UCSD-AML1 (cell line): Measurements from ENCODE around the gene ARGFX.
"Not testable (repeated sequence)": the region's sequence is repeated elsewhere in the genome, so short reads cannot be mapped to it uniquely, and the experiment has no call there.

Experiments used
- DNase-seq: peaks from one replicate; lab custom pipeline; 2025; ENCODE audit not compliant: unreplicated experiment; lab: John Stamatoyannopoulos, UW

Gene ARGFX

DNA sequence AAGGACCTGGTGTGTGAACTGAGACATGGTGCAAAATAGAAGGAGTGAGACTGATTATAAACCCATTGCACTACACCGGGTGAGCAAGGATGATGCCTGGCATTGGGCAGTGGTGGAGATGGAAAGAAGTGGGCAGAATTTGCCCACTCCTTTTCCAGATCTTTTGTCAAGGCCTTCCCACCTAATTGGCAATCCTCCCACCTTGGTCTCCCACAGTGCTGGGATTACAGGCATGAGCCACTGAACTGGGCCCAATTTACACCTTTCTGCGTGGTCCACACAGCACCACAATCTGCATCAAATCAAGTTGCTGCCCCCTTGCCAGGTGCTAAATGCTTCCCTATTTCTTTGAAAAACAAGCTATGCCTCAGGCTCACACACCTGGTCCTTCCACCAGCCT is 30.8 kb downstream of the ARGFX start:
- DNase-seq, result no peak

DNA sequence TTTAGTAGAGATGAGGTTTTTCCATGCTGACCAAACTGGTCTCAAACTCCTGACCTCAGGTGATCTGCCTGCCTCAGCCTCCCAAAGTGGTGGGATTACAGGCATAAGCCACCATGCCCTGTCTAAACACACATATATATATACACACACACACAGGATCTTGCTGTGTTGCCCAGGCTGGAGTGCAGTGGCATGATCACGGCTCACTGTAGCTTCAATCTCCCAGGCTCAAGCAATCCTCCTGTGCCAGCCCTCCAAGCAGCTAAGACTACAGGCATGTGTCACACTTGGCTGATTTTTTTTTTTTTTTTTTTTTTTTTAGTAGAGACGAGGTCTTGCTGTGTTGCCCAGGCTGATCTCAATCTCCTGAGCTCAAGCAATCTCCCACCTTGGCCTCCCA is 32.2 kb downstream of the ARGFX start:
- DNase-seq, result not testable (repeated sequence)

DNA sequence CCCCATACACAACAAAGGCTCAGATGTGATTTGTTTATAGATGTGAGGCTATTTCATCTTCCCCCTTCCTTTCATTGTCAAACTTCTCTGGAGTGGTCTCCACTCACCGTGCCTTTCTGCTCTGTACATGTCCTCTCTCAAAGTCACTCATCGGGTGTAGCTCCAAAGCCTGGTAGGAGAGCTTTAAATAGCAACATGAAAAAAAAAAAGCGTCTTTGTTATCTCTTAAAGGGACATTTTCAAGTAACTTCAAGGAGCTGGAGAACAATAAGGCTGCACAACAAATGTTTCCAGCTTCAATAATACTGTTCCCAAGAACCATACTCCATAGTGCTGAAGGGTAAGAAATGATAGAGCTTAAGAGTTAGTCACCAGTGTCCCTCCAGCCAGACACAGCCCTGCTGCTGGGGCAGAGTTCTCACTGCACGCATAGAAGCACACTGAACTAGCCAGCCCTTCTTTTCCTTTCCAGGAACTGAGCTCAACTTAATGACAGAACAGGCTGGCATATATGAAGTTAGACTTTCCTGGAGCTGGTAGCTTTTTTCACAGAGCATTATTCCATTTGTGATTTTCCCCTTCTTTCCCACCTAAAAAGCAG is 33.6 kb downstream of the ARGFX start:
- no peak for DNase-seq

DNA sequence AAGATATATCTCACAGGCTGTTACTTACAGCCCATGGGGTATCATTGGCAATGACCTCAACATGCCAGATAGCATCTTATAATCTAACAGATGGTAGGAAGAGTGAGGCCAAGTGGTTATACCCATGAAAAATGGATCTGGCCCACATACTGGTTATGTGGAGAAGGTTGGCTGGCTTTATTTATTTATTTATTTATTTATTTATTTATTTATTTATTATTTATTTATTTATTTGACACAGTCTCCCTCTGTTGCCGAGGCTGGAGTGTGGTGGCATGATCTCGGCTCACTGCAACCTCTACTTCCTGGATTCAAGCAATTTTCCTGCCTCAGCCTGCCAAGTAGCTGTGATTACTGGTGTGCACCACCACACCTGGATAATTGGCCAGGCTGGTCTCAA is 37.0 kb downstream of the ARGFX start:
- DNase-seq, result no peak

DNA sequence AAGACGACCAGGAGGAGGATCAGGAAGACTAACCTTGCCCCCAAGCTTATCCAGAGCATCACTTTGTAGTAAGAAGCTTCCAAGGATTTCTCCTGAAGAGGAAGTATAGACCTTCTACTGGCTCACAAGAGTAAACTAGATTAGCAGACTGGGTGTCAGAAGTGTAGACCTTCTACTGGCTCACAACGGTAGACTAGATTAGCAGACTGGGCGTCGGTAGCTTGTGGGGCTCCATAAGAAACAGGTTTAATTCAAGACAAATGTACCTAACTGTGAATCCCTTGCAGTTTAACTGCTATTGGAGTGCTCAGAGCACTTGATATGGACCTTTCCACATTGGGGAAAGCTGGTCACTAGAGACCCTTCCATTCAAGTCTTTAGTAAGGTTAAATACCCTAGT is 38.4 kb downstream of the ARGFX start:
- DNase-seq, result no peak
